Esophagus muscularis mucosa (tissue), 4 donors: ENCODE results near the gene TSPAN32.

Experiments used
- EP300 ChIP-seq: sonication (generic); formaldehyde crosslinking; IDR thresholded peaks from one replicate; pipeline ENCODE4 v1.6.1; 2017; ENCODE audit warnings: antibody characterized with exemption
- POLR2A ChIP-seq: fragments of 450-650 bp; IDR thresholded peaks from one replicate; pipeline ENCODE4 v1.6.1; 2017; ENCODE audit warnings: antibody characterized with exemption, moderate library complexity, mild to moderate bottlenecking, low read depth
- POLR2AphosphoS5 ChIP-seq, 2 donors: sonication (generic); formaldehyde crosslinking; IDR thresholded peaks; one replicate each; pipeline ENCODE4 v1.6.1; 2017; ENCODE audit warnings: antibody characterized with exemption in 2 of 2
- TF ChIP-seq, protein P1 (sequence below), 3 experiments: fragments of 200-600 bp in 2 of 3; fragments of 450-650 bp in 1 of 3; sonication (generic) in 2 of 3; IDR thresholded peaks; one replicate each; pipeline ENCODE4 v1.5.1; 2017 to 2019; ENCODE audit warnings: antibody characterized with exemption in 3 of 3, mild to moderate bottlenecking in 2 of 3, moderate library complexity in 1 of 3

DNA sequence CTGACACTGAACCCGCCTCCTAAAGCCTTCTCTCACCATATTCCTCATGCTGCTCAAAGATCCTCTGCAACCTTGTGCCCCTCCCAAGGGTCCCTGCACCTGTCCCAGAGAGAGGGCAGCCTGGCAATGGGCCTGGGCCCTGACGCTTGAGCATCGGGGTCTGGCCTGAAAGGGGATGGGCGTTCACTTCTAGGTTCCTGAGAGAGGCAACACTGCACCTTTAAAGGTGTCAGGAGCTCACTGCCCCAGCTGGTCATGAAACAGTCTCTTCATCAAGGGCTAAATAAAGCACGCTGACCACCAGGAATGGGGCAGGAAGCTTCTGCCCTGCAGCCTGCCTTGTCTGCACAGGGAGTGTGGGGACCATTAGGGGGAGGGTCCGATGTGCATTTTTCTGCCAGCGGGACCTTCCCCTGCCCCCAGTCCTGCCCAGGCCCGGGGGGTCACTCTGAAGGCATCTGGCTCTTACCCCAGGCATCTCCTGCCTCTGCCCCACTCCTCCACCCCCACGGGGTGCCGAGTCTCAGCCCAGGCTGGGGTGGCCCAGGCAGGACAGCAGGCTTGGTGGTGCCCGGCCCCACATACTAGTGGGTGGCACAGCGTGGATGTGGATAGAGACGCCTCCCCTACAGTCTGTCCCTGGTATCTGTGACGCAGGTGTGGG, 3.5 kb upstream of the TSPAN32 start:
- TF ChIP-seq POLR2A (no peak), EP300 (no peak), POLR2AphosphoS5 (IDR thresholded peaks at IDR 0.05) (no peak)
- TF ChIP-seq, protein P1, sequence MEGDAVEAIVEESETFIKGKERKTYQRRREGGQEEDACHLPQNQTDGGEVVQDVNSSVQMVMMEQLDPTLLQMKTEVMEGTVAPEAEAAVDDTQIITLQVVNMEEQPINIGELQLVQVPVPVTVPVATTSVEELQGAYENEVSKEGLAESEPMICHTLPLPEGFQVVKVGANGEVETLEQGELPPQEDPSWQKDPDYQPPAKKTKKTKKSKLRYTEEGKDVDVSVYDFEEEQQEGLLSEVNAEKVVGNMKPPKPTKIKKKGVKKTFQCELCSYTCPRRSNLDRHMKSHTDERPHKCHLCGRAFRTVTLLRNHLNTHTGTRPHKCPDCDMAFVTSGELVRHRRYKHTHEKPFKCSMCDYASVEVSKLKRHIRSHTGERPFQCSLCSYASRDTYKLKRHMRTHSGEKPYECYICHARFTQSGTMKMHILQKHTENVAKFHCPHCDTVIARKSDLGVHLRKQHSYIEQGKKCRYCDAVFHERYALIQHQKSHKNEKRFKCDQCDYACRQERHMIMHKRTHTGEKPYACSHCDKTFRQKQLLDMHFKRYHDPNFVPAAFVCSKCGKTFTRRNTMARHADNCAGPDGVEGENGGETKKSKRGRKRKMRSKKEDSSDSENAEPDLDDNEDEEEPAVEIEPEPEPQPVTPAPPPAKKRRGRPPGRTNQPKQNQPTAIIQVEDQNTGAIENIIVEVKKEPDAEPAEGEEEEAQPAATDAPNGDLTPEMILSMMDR (IDR thresholded peaks at IDR 0.05), result no peak
